ENCODE measurements around the gene NFXL1.

DNA sequence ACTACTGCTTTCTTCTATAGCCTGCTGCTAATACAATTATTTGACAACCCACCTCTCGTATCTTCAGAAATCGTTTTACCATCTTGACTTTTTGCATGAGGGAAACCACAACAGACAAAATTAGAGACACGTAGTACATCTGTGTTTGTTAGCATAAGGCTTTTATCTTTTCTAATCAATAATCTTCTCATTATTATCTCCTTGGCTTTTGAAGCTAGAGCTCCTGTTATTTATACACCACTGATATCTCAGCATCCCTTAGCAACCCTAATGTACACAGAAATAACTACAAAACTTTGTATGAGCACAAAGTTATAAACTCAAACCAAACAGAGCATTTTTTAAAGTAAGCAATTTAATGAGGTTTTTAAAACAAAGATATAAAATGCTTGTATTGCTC lies 116.2 kb downstream of the NFXL1 start:
- TF ChIP-seq POLR2A (IDR thresholded peaks at IDR 0.05; ENCODE audit: extremely low read depth, insufficient read length), result no peak
- TF ChIP-seq, protein P1, sequence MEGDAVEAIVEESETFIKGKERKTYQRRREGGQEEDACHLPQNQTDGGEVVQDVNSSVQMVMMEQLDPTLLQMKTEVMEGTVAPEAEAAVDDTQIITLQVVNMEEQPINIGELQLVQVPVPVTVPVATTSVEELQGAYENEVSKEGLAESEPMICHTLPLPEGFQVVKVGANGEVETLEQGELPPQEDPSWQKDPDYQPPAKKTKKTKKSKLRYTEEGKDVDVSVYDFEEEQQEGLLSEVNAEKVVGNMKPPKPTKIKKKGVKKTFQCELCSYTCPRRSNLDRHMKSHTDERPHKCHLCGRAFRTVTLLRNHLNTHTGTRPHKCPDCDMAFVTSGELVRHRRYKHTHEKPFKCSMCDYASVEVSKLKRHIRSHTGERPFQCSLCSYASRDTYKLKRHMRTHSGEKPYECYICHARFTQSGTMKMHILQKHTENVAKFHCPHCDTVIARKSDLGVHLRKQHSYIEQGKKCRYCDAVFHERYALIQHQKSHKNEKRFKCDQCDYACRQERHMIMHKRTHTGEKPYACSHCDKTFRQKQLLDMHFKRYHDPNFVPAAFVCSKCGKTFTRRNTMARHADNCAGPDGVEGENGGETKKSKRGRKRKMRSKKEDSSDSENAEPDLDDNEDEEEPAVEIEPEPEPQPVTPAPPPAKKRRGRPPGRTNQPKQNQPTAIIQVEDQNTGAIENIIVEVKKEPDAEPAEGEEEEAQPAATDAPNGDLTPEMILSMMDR (IDR thresholded peaks at IDR 0.05; ENCODE audit: low read depth, low read length), result no peak
- TF ChIP-seq MYC (IDR thresholded peaks at IDR 0.05; ENCODE audit: low read depth, low read length), result no peak
- TF ChIP-seq, protein P2, sequence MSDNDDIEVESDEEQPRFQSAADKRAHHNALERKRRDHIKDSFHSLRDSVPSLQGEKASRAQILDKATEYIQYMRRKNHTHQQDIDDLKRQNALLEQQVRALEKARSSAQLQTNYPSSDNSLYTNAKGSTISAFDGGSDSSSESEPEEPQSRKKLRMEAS (IDR thresholded peaks at IDR 0.05; ENCODE audit: low read depth, low read length), result no peak
